Measurements from ENCODE around the gene ZNF688.

- TF ChIP-seq, protein P1, sequence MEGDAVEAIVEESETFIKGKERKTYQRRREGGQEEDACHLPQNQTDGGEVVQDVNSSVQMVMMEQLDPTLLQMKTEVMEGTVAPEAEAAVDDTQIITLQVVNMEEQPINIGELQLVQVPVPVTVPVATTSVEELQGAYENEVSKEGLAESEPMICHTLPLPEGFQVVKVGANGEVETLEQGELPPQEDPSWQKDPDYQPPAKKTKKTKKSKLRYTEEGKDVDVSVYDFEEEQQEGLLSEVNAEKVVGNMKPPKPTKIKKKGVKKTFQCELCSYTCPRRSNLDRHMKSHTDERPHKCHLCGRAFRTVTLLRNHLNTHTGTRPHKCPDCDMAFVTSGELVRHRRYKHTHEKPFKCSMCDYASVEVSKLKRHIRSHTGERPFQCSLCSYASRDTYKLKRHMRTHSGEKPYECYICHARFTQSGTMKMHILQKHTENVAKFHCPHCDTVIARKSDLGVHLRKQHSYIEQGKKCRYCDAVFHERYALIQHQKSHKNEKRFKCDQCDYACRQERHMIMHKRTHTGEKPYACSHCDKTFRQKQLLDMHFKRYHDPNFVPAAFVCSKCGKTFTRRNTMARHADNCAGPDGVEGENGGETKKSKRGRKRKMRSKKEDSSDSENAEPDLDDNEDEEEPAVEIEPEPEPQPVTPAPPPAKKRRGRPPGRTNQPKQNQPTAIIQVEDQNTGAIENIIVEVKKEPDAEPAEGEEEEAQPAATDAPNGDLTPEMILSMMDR (conservative IDR thresholded peaks at IDR 0.05 in 1 of 2, IDR thresholded peaks at IDR 0.05 in 1 of 2; ENCODE audit: extremely low read depth in 1 of 2, insufficient read depth in 1 of 2, low read depth in 1 of 2, low read length in 2 of 2) = no peak
- no peak for TF ChIP-seq EZH2 (IDR thresholded peaks at IDR 0.05; ENCODE audit: borderline replicate concordance, low read length)
These were observed 45.7 kb downstream of the ZNF688 start for GRCh38 chr16:30525844-30526136.
